Natural killer cell (primary cell): ENCODE measurements around the gene MYH15. TPM values are rescaled to one million over a fixed set of nuclear protein-coding genes. Genes with fewer than 3 reads are reported as not detected.

ENCODE experiments used
- ATAC-seq, 3 donors: fragments of 150-1000 bp in 2 of 3; fragments of 200-7000 bp in 1 of 3; cut with Tn5 transposase; 1 replicate in 1 of 3; 2 replicates in 2 of 3; pipeline ENCODE4 v1.10.0; 2021; ENCODE audit warnings: mild to moderate bottlenecking in 2 of 3, moderate library complexity in 2 of 3
- DNase-seq, 2 donors: peaks; one replicate each; pipeline versions ENCODE4 v3.0.0 to v3.0.0-alpha.2; 2013 to 2021; ENCODE audit warnings: mixed read lengths in 1 of 2
- H3K27ac ChIP-seq: one replicate; pipeline ENCODE4 v1.5.1; 2013; ENCODE audit warnings: mild to moderate bottlenecking, low read length
- H3K27me3 ChIP-seq: one replicate; pipeline ENCODE4 v1.6.1; 2013; ENCODE audit warnings: low read length; ENCODE audit not compliant: control insufficient read depth, insufficient read depth
- H3K36me3 ChIP-seq: one replicate; pipeline ENCODE4 v1.6.1; 2013; ENCODE audit warnings: low read length; ENCODE audit not compliant: control insufficient read depth, insufficient read depth
- H3K4me1 ChIP-seq: one replicate; pipeline ENCODE4 v1.6.1; 2013; ENCODE audit warnings: low read length; ENCODE audit not compliant: control insufficient read depth, insufficient read depth
- H3K4me3 ChIP-seq: one replicate; pipeline ENCODE4 v1.5.1; 2013; ENCODE audit warnings: low read length
- H3K9me3 ChIP-seq: one replicate; pipeline ENCODE4 v1.6.1; 2013; ENCODE audit warnings: low read length; ENCODE audit not compliant: control insufficient read depth, insufficient read depth
- H3K27ac Mint-ChIP-seq, 2 donors: one replicate each; pipeline ENCODE4 v1.8.0; 2022; ENCODE audit warnings: mild to moderate bottlenecking in 2 of 2, mixed read lengths in 2 of 2, moderate library complexity in 1 of 2
- H3K27me3 Mint-ChIP-seq, 2 donors: one replicate each; pipeline ENCODE4 v1.8.0; 2022; ENCODE audit warnings: low read depth in 2 of 2, mixed read lengths in 2 of 2
- H3K36me3 Mint-ChIP-seq: one replicate; pipeline ENCODE4 v1.8.0; 2022; ENCODE audit warnings: mixed read lengths
- H3K4me1 Mint-ChIP-seq, 2 donors: one replicate each; pipeline ENCODE4 v1.8.0; 2022; ENCODE audit warnings: mixed read lengths in 2 of 2
- H3K4me3 Mint-ChIP-seq: one replicate; pipeline ENCODE4 v1.8.0; 2022; ENCODE audit warnings: mild to moderate bottlenecking, moderate library complexity, mixed read lengths
- H3K9me3 Mint-ChIP-seq, 2 donors: one replicate each; pipeline ENCODE4 v1.8.0; 2022; ENCODE audit warnings: mixed read lengths in 2 of 2
- CTCF ChIP-seq: fragments of 200-600 bp; IDR thresholded peaks from one replicate; pipeline ENCODE4 v1.8.0; 2022; ENCODE audit warnings: antibody characterized with exemption
- WGBS: methylation state at CpG from one replicate; pipeline ENCODE4 v1.1.7; 2013; ENCODE audit warnings: missing lambda C conversion rate; ENCODE audit not compliant: insufficient coverage; 5-methylcytosine and 5-hydroxymethylcytosine counted together
- intact Hi-C: fragments of 100-400 bp; cut with micrococcal nuclease; formaldehyde crosslinking; loops from one replicate; pipeline ENCODE4 v1.14.2; 2022
- total RNA-seq, 4 donors: library from RNA; stranded (reverse); fragments of 120-200 nt in 1 of 4; gene quantifications; one replicate each; pipeline versions ENCODE4 v1.2.3 to v1.2.4, GENCODE V29; 2013 to 2022

The MYH15 gene
- total RNA-seq, 3 donors from 2014 or later (not counting 1 experiment from before 2014, with no cell fraction given) = 0.05 TPM; not detected in 2

GRCh38 chr3:108441071-108441507 is 69.3 kb downstream of the MYH15 start:
- Histone ChIP-seq H3K36me3 (no peaks in the 10 kb centered on the region), H3K27me3 (no peaks in the 10 kb centered on the region), H3K9me3 (peaks cover 4% of the 10 kb centered on the region), H3K27ac (no peak overlapping the region), H3K4me1 (no peaks in the 10 kb centered on the region), H3K4me3 (no peak overlapping the region)
- no peaks in the 10 kb centered on the region for H3K4me1 Mint-ChIP-seq
- peaks cover 2% of the 10 kb centered on the region for H3K36me3 Mint-ChIP-seq
- H3K9me3 Mint-ChIP-seq = no peaks in the 10 kb centered on the region
- TF ChIP-seq CTCF = no peak
- H3K27ac Mint-ChIP-seq = no peak overlapping the region
- peaks cover 5 to 19% of the 10 kb centered on the region in 2 donors for H3K27me3 Mint-ChIP-seq
- ATAC-seq (no peak), DNase-seq (no peak)
- H3K4me3 Mint-ChIP-seq = no peak overlapping the region
- intact Hi-C loops = no loop called here
- WGBS = 87% methylated on average over 7 of the region's 7 CpGs

DNA sequence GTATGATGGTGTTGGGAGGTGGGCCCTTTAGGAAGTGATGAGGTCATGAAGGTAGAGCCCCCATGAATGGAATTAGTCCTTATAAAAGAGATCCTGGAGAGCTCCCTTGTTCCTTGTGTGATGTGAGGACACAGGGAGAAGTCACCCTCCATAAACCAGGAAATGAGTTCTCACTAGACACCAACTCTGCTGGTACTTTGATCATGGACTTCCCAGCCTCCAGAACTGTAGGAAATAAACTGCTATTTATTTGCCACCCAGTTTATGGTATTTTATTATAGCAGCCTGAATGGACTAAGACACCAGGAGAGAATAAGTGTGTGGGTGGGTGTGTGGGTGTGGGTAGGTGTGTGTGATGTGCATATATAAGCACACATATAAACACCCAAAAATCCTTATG is 71.9 kb downstream of the MYH15 start:
- TF ChIP-seq CTCF = no peak
- ATAC-seq (no peak), DNase-seq (no peak)
- no peak overlapping the region for H3K4me3 Mint-ChIP-seq
- H3K9me3 ChIP-seq = no peaks in the 10 kb centered on the region
- no peak overlapping the region for H3K4me3 ChIP-seq
- no peaks in the 10 kb centered on the region for H3K4me1 ChIP-seq
- no peaks in the 10 kb centered on the region for H3K9me3 Mint-ChIP-seq
- H3K36me3 Mint-ChIP-seq = no peaks in the 10 kb centered on the region
- H3K27me3 Mint-ChIP-seq = peaks cover 3 to 19% of the 10 kb centered on the region in 2 donors
- H3K4me1 Mint-ChIP-seq = no peaks in the 10 kb centered on the region
- H3K27ac ChIP-seq = no peak overlapping the region
- no peaks in the 10 kb centered on the region for H3K36me3 ChIP-seq
- H3K27me3 ChIP-seq = no peaks in the 10 kb centered on the region
- intact Hi-C loops = no loop called here
- no peak overlapping the region for H3K27ac Mint-ChIP-seq

- H3K27me3 ChIP-seq = no peaks in the 10 kb centered on the region
- no peak overlapping the region for H3K4me3 Mint-ChIP-seq
- intact Hi-C loops = no loop called here
- H3K4me1 ChIP-seq = no peaks in the 10 kb centered on the region
- H3K27me3 Mint-ChIP-seq = peaks cover 3 to 19% of the 10 kb centered on the region in 2 donors
- H3K4me1 Mint-ChIP-seq = no peaks in the 10 kb centered on the region
- TF ChIP-seq CTCF = no peak
- DNase-seq (no peak), ATAC-seq (no peak)
- H3K27ac ChIP-seq = no peak overlapping the region
- no peaks in the 10 kb centered on the region for H3K9me3 ChIP-seq
- no peaks in the 10 kb centered on the region for H3K36me3 Mint-ChIP-seq
- H3K9me3 Mint-ChIP-seq = no peaks in the 10 kb centered on the region
- H3K4me3 ChIP-seq = no peak overlapping the region
- H3K36me3 ChIP-seq = no peaks in the 10 kb centered on the region
- 57% methylated on average over 2 of the region's 3 CpGs for WGBS
- no peak overlapping the region for H3K27ac Mint-ChIP-seq
Measured at GRCh38 chr3:108437439-108437838, 73.0 kb downstream of the MYH15 start.

DNA sequence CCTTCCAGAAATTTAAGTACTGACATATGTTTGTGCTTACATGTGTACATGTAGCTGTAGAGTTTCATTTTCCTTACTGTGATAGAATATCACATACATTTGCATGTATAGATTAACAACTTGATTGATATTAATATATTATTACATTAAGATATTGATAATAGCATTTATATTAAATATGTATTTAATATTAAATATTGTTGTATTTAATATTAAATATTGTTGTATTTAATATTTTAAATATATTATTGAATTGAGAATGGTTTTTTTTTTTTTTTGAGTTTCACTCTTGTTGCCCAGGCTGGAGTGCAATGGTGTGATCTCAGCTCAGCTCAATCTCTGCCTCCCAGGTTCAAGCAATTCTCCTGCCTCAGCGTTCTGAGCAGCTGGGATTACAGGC is 76.5 kb downstream of the MYH15 start:
- H3K27ac Mint-ChIP-seq = no peak overlapping the region
- H3K4me1 ChIP-seq = no peaks in the 10 kb centered on the region
- no peak overlapping the region for H3K27ac ChIP-seq
- intact Hi-C loops = no loop called here
- no peaks in the 10 kb centered on the region for H3K27me3 ChIP-seq
- WGBS = 46% methylated on average over 1 of the region's 1 CpG
- TF ChIP-seq CTCF = no peak
- H3K4me3 Mint-ChIP-seq = no peak overlapping the region
- H3K9me3 Mint-ChIP-seq = no peaks in the 10 kb centered on the region
- no peaks in the 10 kb centered on the region for H3K4me1 Mint-ChIP-seq
- no peak for ATAC-seq
- no peaks in the 10 kb centered on the region for H3K36me3 ChIP-seq
- H3K9me3 ChIP-seq = no peaks in the 10 kb centered on the region
- peaks cover 3 to 17% of the 10 kb centered on the region in 2 donors for H3K27me3 Mint-ChIP-seq
- H3K36me3 Mint-ChIP-seq = no peaks in the 10 kb centered on the region
- no peak for DNase-seq
- H3K4me3 ChIP-seq = no peak overlapping the region
